PFSK-1 (cell line): ENCODE data around the gene IGF2BP2.

ENCODE experiments used
- FOXP2 ChIP-seq: optimal IDR thresholded peaks from 2 replicates; pipeline ENCODE3; 2011; ENCODE audit warnings: borderline replicate concordance, control low read depth, inconsistent platforms; ENCODE audit not compliant: insufficient read depth; ENCODE audit errors: extremely low read length, extremely low read depth
- POLR2AphosphoS5 ChIP-seq: IDR thresholded peaks from 2 replicates; pipeline ENCODE4 v1.6.1; 2012; ENCODE audit warnings: low read depth, mild to moderate bottlenecking, control low read depth, low read length, moderate library complexity
- REST ChIP-seq, 2 experiments: IDR thresholded peaks; 2 replicates each; pipeline versions ENCODE4 v1.6.1 to v1.8.0; 2011 to 2012; ENCODE audit warnings: low read depth in 2 of 2, low read length in 2 of 2, control low read depth in 1 of 2, inconsistent platforms in 1 of 2, mild to moderate bottlenecking in 1 of 2, moderate library complexity in 1 of 2; ENCODE audit not compliant: insufficient read depth in 1 of 2
- SIN3A ChIP-seq: IDR thresholded peaks from 2 replicates; pipeline ENCODE4 v1.6.1; 2012; ENCODE audit warnings: mild to moderate bottlenecking, low read length, moderate library complexity, borderline replicate concordance; ENCODE audit not compliant: insufficient read depth
- TAF1 ChIP-seq: IDR thresholded peaks from 2 replicates; pipeline ENCODE4 v1.6.1; 2012; ENCODE audit warnings: low read length, control low read depth, borderline replicate concordance; ENCODE audit not compliant: insufficient read depth

The IGF2BP2 gene

GRCh38 chr3:185729337-185730055 lies 95.3 kb downstream of the IGF2BP2 start:
- no peak for TF ChIP-seq SIN3A
- TF ChIP-seq TAF1, result no peak
- no peak for TF ChIP-seq POLR2AphosphoS5

- no peak for TF ChIP-seq REST (IDR thresholded peaks at IDR 0.05; ENCODE audit: insufficient read depth in 1 of 2, low read depth in 2 of 2, low read length in 2 of 2)
- no peak for TF ChIP-seq POLR2AphosphoS5
- TF ChIP-seq TAF1, result no peak
- TF ChIP-seq FOXP2, result no peak
- TF ChIP-seq SIN3A, result no peak
Measured at GRCh38 chr3:185728630-185729336, 96.1 kb downstream of the IGF2BP2 start.

- TF ChIP-seq REST (IDR thresholded peaks at IDR 0.05; ENCODE audit: insufficient read depth in 1 of 2, low read depth in 2 of 2, low read length in 2 of 2) (no peak), SIN3A (no peak), POLR2AphosphoS5 (no peak), TAF1 (no peak), FOXP2 (no peak)
Measured at GRCh38 chr3:185727873-185728272, 97.0 kb downstream of the IGF2BP2 start.

GRCh38 chr3:185726254-185726967 lies 98.4 kb downstream of the IGF2BP2 start:
- TF ChIP-seq POLR2AphosphoS5 (no peak), SIN3A (no peak), FOXP2 (no peak), TAF1 (no peak), REST (IDR thresholded peaks at IDR 0.05; ENCODE audit: insufficient read depth in 1 of 2, low read depth in 2 of 2, low read length in 2 of 2) (no peak)

- no peak for TF ChIP-seq REST (IDR thresholded peaks at IDR 0.05; ENCODE audit: insufficient read depth in 1 of 2, low read depth in 2 of 2, low read length in 2 of 2)
Measured at GRCh38 chr3:185724761-185725160, 100.1 kb downstream of the IGF2BP2 start.
